Kidney capillary endothelial cell (primary cell): Measurements from ENCODE around the gene SPAG16.
"Not testable (repeated sequence)": the region's sequence is repeated elsewhere in the genome, so short reads cannot be mapped to it uniquely, and the experiment has no call there.

Experiments used
- DNase-seq: peaks from one replicate; pipeline ENCODE4 v3.0.0-alpha.2; 2018; ENCODE audit warnings: low spot score

Gene SPAG16

GRCh38 chr2:213818436-213818835 is 534.2 kb downstream of the SPAG16 start:
- DNase-seq: no peak

GRCh38 chr2:213834331-213834730 is 550.1 kb downstream of the SPAG16 start:
- peak; percentile 1 for DNase-seq

- DNase-seq: no peak
These were observed 550.5 kb downstream of the SPAG16 start for GRCh38 chr2:213834746-213835145.

GRCh38 chr2:213846856-213847255 is 562.6 kb downstream of the SPAG16 start:
- no peak for DNase-seq

GRCh38 chr2:213847316-213847715 is 563.1 kb downstream of the SPAG16 start:
- DNase-seq: no peak

GRCh38 chr2:213848631-213849030 is 564.4 kb downstream of the SPAG16 start:
- DNase-seq: no peak

GRCh38 chr2:213861638-213862037 is 577.4 kb downstream of the SPAG16 start:
- DNase-seq: no peak

- no peak for DNase-seq
These were observed 578.3 kb downstream of the SPAG16 start for GRCh38 chr2:213862407-213863076.

GRCh38 chr2:213863541-213863940 is 579.3 kb downstream of the SPAG16 start:
- no peak for DNase-seq

- DNase-seq: no peak
These were observed 584.3 kb downstream of the SPAG16 start for GRCh38 chr2:213868526-213868925.

GRCh38 chr2:213885485-213885884 is 601.2 kb downstream of the SPAG16 start:
- DNase-seq: no peak

- no peak for DNase-seq
These were observed 630.2 kb downstream of the SPAG16 start for GRCh38 chr2:213914510-213914909.

GRCh38 chr2:213920014-213920413 is 635.8 kb downstream of the SPAG16 start:
- DNase-seq: no peak

GRCh38 chr2:213923543-213923942 is 639.3 kb downstream of the SPAG16 start:
- DNase-seq: no peak

GRCh38 chr2:213934560-213934959 is 650.3 kb downstream of the SPAG16 start:
- DNase-seq: peak; percentile 2

- no peak for DNase-seq
These were observed 673.8 kb downstream of the SPAG16 start for GRCh38 chr2:213958086-213958485.

- DNase-seq: no peak
These were observed 675.3 kb downstream of the SPAG16 start for GRCh38 chr2:213959589-213959988.

GRCh38 chr2:213971536-213971935 is 687.3 kb downstream of the SPAG16 start:
- no peak for DNase-seq

- DNase-seq: peak; percentile 1
These were observed 696.6 kb downstream of the SPAG16 start for GRCh38 chr2:213980883-213981282.

- no peak for DNase-seq
These were observed 704.9 kb downstream of the SPAG16 start for GRCh38 chr2:213989207-213989606.

GRCh38 chr2:213991453-213992108 is 707.3 kb downstream of the SPAG16 start:
- DNase-seq: no peak

GRCh38 chr2:213995400-213996105 is 711.3 kb downstream of the SPAG16 start:
- peak; percentile 55 for DNase-seq

GRCh38 chr2:213998976-213999375 is 714.7 kb downstream of the SPAG16 start:
- DNase-seq: not testable (repeated sequence)
